Suprapubic skin (tissue), 4 donors: ENCODE results near the gene CYFIP2. TPM values are rescaled to one million over a fixed set of nuclear protein-coding genes. Genes with fewer than 3 reads are reported as not detected.

Experiments
- DNase-seq, 2 donors: peaks; one replicate each; pipeline ENCODE4 v3.0.0-alpha.2; 2019; ENCODE audit warnings: low spot score in 2 of 2
- H3K27ac ChIP-seq: fragments of 200-600 bp; sonication (generic); one replicate; pipeline ENCODE4 v1.5.1; 2019
- H3K27me3 ChIP-seq: fragments of 200-600 bp; sonication (generic); one replicate; pipeline ENCODE4 v1.5.1; 2019
- H3K36me3 ChIP-seq: fragments of 200-600 bp; sonication (generic); one replicate; pipeline ENCODE4 v1.5.1; 2019
- H3K4me1 ChIP-seq: fragments of 200-600 bp; sonication (generic); one replicate; pipeline ENCODE4 v1.5.1; 2019
- H3K4me3 ChIP-seq: fragments of 200-600 bp; sonication (generic); one replicate; pipeline ENCODE4 v1.5.1; 2019; ENCODE audit warnings: mild to moderate bottlenecking
- H3K9me3 ChIP-seq: fragments of 200-600 bp; sonication (generic); one replicate; pipeline ENCODE4 v1.5.1; 2019
- CTCF ChIP-seq, 2 donors: fragments of 200-600 bp in 1 of 2; fragments of 450-650 bp in 1 of 2; sonication (generic) in 1 of 2; IDR thresholded peaks; one replicate each; pipeline ENCODE4 v1.5.1; 2016 to 2019; ENCODE audit warnings: antibody characterized with exemption in 2 of 2, mild to moderate bottlenecking in 1 of 2, moderate library complexity in 1 of 2
- EP300 ChIP-seq: sonication (generic); formaldehyde crosslinking; IDR thresholded peaks from one replicate; pipeline ENCODE4 v1.6.1; 2017; ENCODE audit warnings: antibody characterized with exemption
- POLR2A ChIP-seq, 2 donors: fragments of 450-650 bp; IDR thresholded peaks; one replicate each; pipeline ENCODE4 v1.6.1; 2017; ENCODE audit warnings: antibody characterized with exemption in 2 of 2, mild to moderate bottlenecking in 2 of 2, moderate library complexity in 2 of 2
- POLR2AphosphoS5 ChIP-seq, 3 donors: sonication (generic); formaldehyde crosslinking; IDR thresholded peaks; one replicate each; pipeline ENCODE4 v1.6.1; 2017; ENCODE audit warnings: antibody characterized with exemption in 3 of 3
- WGBS: methylation state at CpG from one replicate; pipeline ENCODE4 v1.1.5; 2018; 5-methylcytosine and 5-hydroxymethylcytosine counted together
- total RNA-seq, 4 donors: library from RNA; depleted of rRNA; stranded (reverse); fragments of >200 nt; gene quantifications; one replicate each; pipeline ENCODE4 v1.1.0, GENCODE V29; 2016

CYFIP2 gene
- total RNA-seq, 4 donors from 2014 or later, result 12.7 to 17.1 (median 14.9) TPM

GRCh38 chr5:157362012-157362411 is 96.1 kb downstream of the CYFIP2 start:
- DNase-seq, result no peak
- no peak overlapping the region for H3K4me3 ChIP-seq
- no peak overlapping the region for H3K27ac ChIP-seq
- H3K27me3 ChIP-seq, result no peaks in the 10 kb centered on the region
- H3K36me3 ChIP-seq, result no peaks in the 10 kb centered on the region
- no peaks in the 10 kb centered on the region for H3K9me3 ChIP-seq
- no peaks in the 10 kb centered on the region for H3K4me1 ChIP-seq
- no peak for TF ChIP-seq CTCF (IDR thresholded peaks at IDR 0.05)
- TF ChIP-seq POLR2AphosphoS5 (IDR thresholded peaks at IDR 0.05), result no peak
- TF ChIP-seq EP300, result no peak
- no peak for TF ChIP-seq POLR2A (IDR thresholded peaks at IDR 0.05)
- 67% methylated on average over 3 of the region's 3 CpGs for WGBS

GRCh38 chr5:157362502-157362901 is 96.6 kb downstream of the CYFIP2 start:
- Histone ChIP-seq H3K9me3 (no peaks in the 10 kb centered on the region), H3K4me3 (no peak overlapping the region), H3K4me1 (no peaks in the 10 kb centered on the region), H3K27ac (no peak overlapping the region), H3K36me3 (no peaks in the 10 kb centered on the region), H3K27me3 (no peaks in the 10 kb centered on the region)
- WGBS, result 87% methylated on average over 4 of the region's 4 CpGs
- DNase-seq, result no peak
- no peak for TF ChIP-seq EP300
- no peak for TF ChIP-seq POLR2A (IDR thresholded peaks at IDR 0.05)
- TF ChIP-seq POLR2AphosphoS5 (IDR thresholded peaks at IDR 0.05), result no peak
- TF ChIP-seq CTCF (IDR thresholded peaks at IDR 0.05), result no peak

DNA sequence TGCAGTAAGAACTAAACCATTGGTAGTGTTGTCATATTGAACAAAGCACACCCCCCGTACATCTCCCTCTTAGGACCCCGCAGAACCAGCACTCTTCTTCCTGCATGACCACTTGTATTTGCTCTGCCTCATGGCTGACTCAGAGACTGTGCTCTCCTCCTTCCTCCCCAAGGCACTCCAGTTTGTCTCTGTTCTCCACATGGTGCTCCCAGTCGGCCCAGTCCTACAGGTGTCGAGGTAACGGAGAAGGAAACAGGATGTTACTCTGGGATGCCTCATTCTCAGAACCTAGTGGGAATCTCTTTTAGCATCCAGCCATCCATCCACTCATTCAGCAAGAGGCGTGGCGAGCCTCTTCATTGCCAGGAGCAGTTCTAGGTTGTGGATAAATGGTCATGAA is 97.1 kb downstream of the CYFIP2 start:
- 89% methylated on average over 7 of the region's 7 CpGs for WGBS
- H3K4me1 ChIP-seq, result no peaks in the 10 kb centered on the region
- H3K27ac ChIP-seq, result no peak overlapping the region
- TF ChIP-seq EP300 (no peak), POLR2A (IDR thresholded peaks at IDR 0.05) (no peak), POLR2AphosphoS5 (IDR thresholded peaks at IDR 0.05) (no peak), CTCF (IDR thresholded peaks at IDR 0.05) (no peak)
- no peaks in the 10 kb centered on the region for H3K9me3 ChIP-seq
- no peaks in the 10 kb centered on the region for H3K27me3 ChIP-seq
- no peak overlapping the region for H3K4me3 ChIP-seq
- no peak for DNase-seq
- H3K36me3 ChIP-seq, result no peaks in the 10 kb centered on the region

- no peak for DNase-seq
- Histone ChIP-seq H3K4me1 (no peaks in the 10 kb centered on the region), H3K27ac (no peak overlapping the region), H3K27me3 (no peaks in the 10 kb centered on the region), H3K36me3 (no peaks in the 10 kb centered on the region), H3K4me3 (no peak overlapping the region), H3K9me3 (no peaks in the 10 kb centered on the region)
- TF ChIP-seq CTCF (IDR thresholded peaks at IDR 0.05), result no peak
- no peak for TF ChIP-seq EP300
- TF ChIP-seq POLR2A (IDR thresholded peaks at IDR 0.05), result no peak
- TF ChIP-seq POLR2AphosphoS5 (IDR thresholded peaks at IDR 0.05), result no peak
- 89% methylated on average over 2 of the region's 2 CpGs for WGBS
Observed at GRCh38 chr5:157365732-157366131, 99.8 kb downstream of the CYFIP2 start.

DNA sequence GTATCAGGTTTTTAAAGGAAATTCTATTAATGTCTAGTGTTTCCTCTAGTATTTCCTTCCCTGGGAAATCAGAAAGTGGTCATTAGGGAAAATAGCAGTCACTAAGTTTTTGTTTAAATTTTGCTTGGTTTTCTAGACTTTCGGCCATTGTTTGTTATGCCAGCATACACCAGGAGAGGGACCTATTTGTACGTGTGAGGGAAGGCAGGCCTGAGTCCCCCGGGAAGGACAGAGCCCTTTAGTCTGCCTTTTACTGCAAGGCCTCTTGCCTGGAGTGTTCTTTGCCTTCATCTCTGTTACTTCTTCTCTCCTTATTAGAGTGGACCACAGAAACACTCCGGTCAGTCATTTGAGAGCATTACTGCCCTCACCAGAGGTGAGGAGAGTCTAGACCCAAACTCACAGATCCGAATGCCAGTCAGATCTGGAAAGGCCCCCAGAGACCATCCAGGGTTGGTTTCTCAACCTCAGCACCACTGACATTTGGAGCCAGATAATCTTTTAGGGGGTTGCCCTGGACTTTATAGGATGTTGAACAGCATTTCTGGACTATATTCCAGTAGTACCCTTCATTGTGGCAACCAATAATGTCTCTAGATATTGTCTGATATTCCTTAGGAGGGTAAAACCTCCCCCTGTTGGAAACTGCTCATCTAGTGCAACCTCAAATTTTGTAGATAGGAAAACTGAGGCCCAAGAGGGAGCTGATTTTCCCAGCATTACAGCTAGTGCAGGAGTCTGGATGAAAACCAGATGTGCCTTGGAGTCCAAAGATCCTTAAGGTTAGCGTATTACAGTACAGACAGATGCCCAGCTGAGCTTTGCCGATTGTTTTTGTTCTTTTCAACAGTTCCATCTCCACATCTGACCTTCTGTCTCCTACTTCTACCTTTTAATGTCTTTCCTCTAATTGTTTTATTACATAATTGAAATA is 101.1 kb downstream of the CYFIP2 start:
- Histone ChIP-seq H3K27me3 (no peaks in the 10 kb centered on the region), H3K27ac (no peak overlapping the region), H3K36me3 (no peaks in the 10 kb centered on the region), H3K9me3 (no peaks in the 10 kb centered on the region), H3K4me1 (no peaks in the 10 kb centered on the region), H3K4me3 (no peak overlapping the region)
- no peak for DNase-seq
- TF ChIP-seq CTCF (IDR thresholded peaks at IDR 0.05) (no peak), POLR2AphosphoS5 (IDR thresholded peaks at IDR 0.05) (no peak), POLR2A (IDR thresholded peaks at IDR 0.05) (no peak), EP300 (no peak)
- WGBS, result 63% methylated on average over 7 of the region's 7 CpGs
